Endothelial cell of umbilical vein (primary cell): Measurements from ENCODE around the gene GSDMA. TPM values are rescaled to one million over a fixed set of nuclear protein-coding genes. Genes with fewer than 3 reads are reported as not detected.

Experiments used
- BruUV-seq: library from RNA; stranded (reverse); fragments of 400-500 nt; replicated peaks from 2 replicates; lab custom pipeline; 2021; lab: Mats Ljungman, UMichigan
- CTCF ChIA-PET: fragments of 300-600, 350-600 bp; sonication (Branson Sonifier 250); formaldehyde crosslinking; loops from one replicate; lab custom pipeline; 2021; ENCODE audit warnings: antibody characterized with exemption, inconsistent platforms; lab: Charles Lee
- POLR2A ChIA-PET: fragments of 300-600, 350-600 bp; sonication (Branson Sonifier 250); formaldehyde crosslinking; loops from one replicate; lab custom pipeline; 2021; ENCODE audit warnings: antibody characterized with exemption, inconsistent platforms; lab: Charles Lee
- DNase-seq: peaks from one replicate; pipeline ENCODE4 v3.0.0-alpha.2; 2011; ENCODE audit warnings: low read depth, low spot score
- FAIRE-seq: peaks from 2 replicates; lab custom pipeline; 2011; peaks lifted over from hg19 to GRCh38; lab: Jason Lieb, UNC
- H2AFZ ChIP-seq: 2 replicates; pipeline ENCODE4 v1.6.0; 2012; ENCODE audit warnings: low read depth, low read length, control low read depth, inconsistent platforms
- H3K27ac ChIP-seq: 2 replicates; pipeline ENCODE4 v1.5.1; 2011; ENCODE audit warnings: low read depth, mild to moderate bottlenecking, control low read depth, low read length, moderate library complexity; ENCODE audit not compliant: insufficient read depth
- H3K27me3 ChIP-seq, 2 experiments: 2 replicates each; pipeline versions ENCODE4 v1.6.0 to v1.6.1; 2011; ENCODE audit warnings: low read length in 2 of 2, mixed read lengths in 1 of 2; ENCODE audit not compliant: control insufficient read depth in 2 of 2, insufficient read depth in 2 of 2
- H3K36me3 ChIP-seq, 2 experiments: 2 replicates in 1 of 2; 3 replicates in 1 of 2; pipeline ENCODE4 v1.5.1; 2011; ENCODE audit warnings: low read length in 2 of 2, mild to moderate bottlenecking in 1 of 2, moderate library complexity in 1 of 2; ENCODE audit not compliant: control insufficient read depth in 2 of 2, insufficient read depth in 2 of 2; ENCODE audit errors: extremely low read depth in 1 of 2
- H3K4me1 ChIP-seq: 3 replicates; pipeline ENCODE4 v1.5.1; 2011; ENCODE audit warnings: mild to moderate bottlenecking, low read length; ENCODE audit not compliant: control insufficient read depth, insufficient read depth; ENCODE audit errors: extremely low read depth
- H3K4me2 ChIP-seq: 2 replicates; pipeline ENCODE4 v1.6.1; 2011; ENCODE audit warnings: low read length, control low read depth, mixed read lengths; ENCODE audit not compliant: insufficient read depth
- H3K4me3 ChIP-seq, 3 experiments: fragments of 200-600 bp in 1 of 3; sonication (generic), shearing (Covaris generic) in 1 of 3; replicated peaks in 1 of 3; 2 replicates each; pipeline ENCODE4 v1.5.1; 2011 to 2016; ENCODE audit warnings: control low read depth in 3 of 3, low read length in 3 of 3, mild to moderate bottlenecking in 2 of 3, inconsistent platforms in 1 of 3, low read depth in 1 of 3, moderate library complexity in 1 of 3; ENCODE audit not compliant: insufficient read depth in 1 of 3
- H3K79me2 ChIP-seq: 2 replicates; pipeline ENCODE4 v1.6.0; 2012; ENCODE audit warnings: low read length, inconsistent platforms; ENCODE audit not compliant: control insufficient read depth, insufficient read depth
- H3K9ac ChIP-seq: replicated peaks from 2 replicates; pipeline ENCODE3; 2011; ENCODE audit warnings: low read length, control low read depth; ENCODE audit not compliant: insufficient read depth; ENCODE audit errors: extremely low read depth
- H3K9me1 ChIP-seq: replicated peaks from 3 replicates; pipeline ENCODE4 v1.6.0; 2011; ENCODE audit warnings: mild to moderate bottlenecking, low read length; ENCODE audit not compliant: control insufficient read depth, insufficient read depth; ENCODE audit errors: extremely low read depth
- H3K9me3 ChIP-seq: replicated peaks from 2 replicates; pipeline ENCODE4 v1.5.1; 2012; ENCODE audit warnings: low read length, inconsistent platforms; ENCODE audit not compliant: control insufficient read depth, insufficient read depth
- H4K20me1 ChIP-seq: replicated peaks from 2 replicates; pipeline ENCODE3; 2011; ENCODE audit warnings: mild to moderate bottlenecking, low read length; ENCODE audit not compliant: control insufficient read depth, insufficient read depth; ENCODE audit errors: extremely low read depth
- EZH2 ChIP-seq: IDR thresholded peaks from 2 replicates; pipeline ENCODE4 v1.6.1; 2012; ENCODE audit warnings: borderline replicate concordance, low read depth, mild to moderate bottlenecking, moderate library complexity, low read length, inconsistent platforms; ENCODE audit not compliant: severe bottlenecking
- FOS ChIP-seq: IDR thresholded peaks from 2 replicates; pipeline ENCODE4 v1.6.1; 2011; ENCODE audit warnings: mild to moderate bottlenecking, low read length, moderate library complexity, borderline replicate concordance; ENCODE audit not compliant: insufficient read depth
- GATA2 ChIP-seq: IDR thresholded peaks from 2 replicates; pipeline ENCODE4 v1.7.0; 2011; ENCODE audit warnings: low read depth, mild to moderate bottlenecking, moderate library complexity, mixed read lengths, low read length; ENCODE audit not compliant: insufficient read length, insufficient read depth
- JUN ChIP-seq: IDR thresholded peaks from 2 replicates; pipeline ENCODE4 v1.6.1; 2011; ENCODE audit warnings: borderline replicate concordance, low read depth; ENCODE audit not compliant: insufficient read length, insufficient read depth
- MYC ChIP-seq: IDR thresholded peaks from one replicate; pipeline ENCODE4 v1.6.1; 2011; ENCODE audit warnings: mild to moderate bottlenecking, low read depth, low read length
- POLR2A ChIP-seq: IDR thresholded peaks from 2 replicates; pipeline ENCODE4 v1.6.1; 2012; ENCODE audit warnings: low read depth, mild to moderate bottlenecking, control low read depth, low read length
- POLR2AphosphoS5 ChIP-seq: IDR thresholded peaks from 2 replicates; pipeline ENCODE4 v1.6.1; 2012; ENCODE audit warnings: low read depth, mild to moderate bottlenecking, control low read depth, low read length, moderate library complexity; ENCODE audit not compliant: insufficient read depth
- dilution Hi-C: fragments of 300-500 bp; cut with MboI; formaldehyde crosslinking; loops from one replicate; pipeline ENCODE4 v1.15.0; 2019; ENCODE audit warnings: low sequenced_read_pairs; ENCODE audit not compliant: extremely low pct_ligation_motif_present
- intact Hi-C: fragments of 100-400 bp; cut with micrococcal nuclease; formaldehyde crosslinking; loops from one replicate; pipeline ENCODE4 v1.10.0; 2022
- polyA plus RNA-seq, 4 experiments: library from polyadenylated mRNA; depleted of rRNA in 3 of 4; stranded (reverse) in 3 of 4; unstranded in 1 of 4; fragments of >200 nt; gene quantifications; 2 replicates each; pipeline versions ENCODE4 v1.2.1 to v1.2.3, GENCODE V29; 2011 to 2012; ENCODE audit warnings: missing spikeins in 1 of 4
- total RNA-seq: library from RNA; stranded (reverse); gene quantifications from 2 replicates; pipeline ENCODE4 v1.2.3, GENCODE V29; 2021
- TF ChIP-seq, protein P1 (sequence below): IDR thresholded peaks from 2 replicates; pipeline ENCODE4 v1.6.1; 2011; ENCODE audit not compliant: insufficient read depth, insufficient read length
- TF ChIP-seq, protein P2 (sequence below), 2 donors: IDR thresholded peaks; 1 replicate in 1 of 2; 2 replicates in 1 of 2; pipeline ENCODE4 v1.5.1; 2011; ENCODE audit warnings: low read length in 2 of 2, mild to moderate bottlenecking in 2 of 2, moderate library complexity in 2 of 2, control low read depth in 1 of 2, inconsistent platforms in 1 of 2, low read depth in 1 of 2; ENCODE audit not compliant: insufficient read depth in 1 of 2; ENCODE audit errors: extremely low read depth in 1 of 2

Gene GSDMA
- total and polyA plus RNA-seq, 2 donors (not counting 3 experiments of a cell fraction or from before 2014, with no cell fraction given): not detected

DNA sequence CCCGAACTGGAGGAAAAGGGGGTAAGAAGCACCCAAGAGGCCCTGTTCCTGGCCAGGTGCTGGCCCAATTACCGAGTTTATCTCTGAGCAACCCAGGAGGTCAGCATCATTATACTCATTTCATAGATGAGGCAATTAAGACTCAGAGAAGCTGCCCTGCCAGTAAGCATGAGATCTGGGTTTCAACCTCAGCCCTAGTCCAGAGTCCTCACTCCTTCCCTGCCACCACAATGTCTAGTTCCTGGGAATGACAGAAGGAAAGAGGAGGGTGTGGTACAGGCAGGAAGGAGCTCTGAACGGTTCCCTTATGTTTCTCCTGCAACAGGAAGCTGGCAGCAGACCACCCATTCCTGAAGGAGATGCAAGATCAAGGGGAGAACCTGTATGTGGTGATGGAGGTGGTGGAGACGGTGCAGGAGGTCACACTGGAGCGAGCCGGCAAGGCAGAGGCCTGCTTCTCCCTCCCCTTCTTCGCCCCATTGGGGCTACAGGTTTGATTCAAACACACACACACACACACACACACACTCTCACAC lies 7.4 kb downstream of the GSDMA start:
- H3K36me3 ChIP-seq: no peaks in the 10 kb centered on the region
- BruUV-seq: no TSS peak
- no peak overlapping the region for H2AFZ ChIP-seq
- H3K79me2 ChIP-seq: no peaks in the 10 kb centered on the region
- no peaks in the 10 kb centered on the region for H3K9me3 ChIP-seq
- no peak for DNase-seq
- peaks cover 13 to 27% of the 10 kb centered on the region in 2 experiments for H3K27me3 ChIP-seq
- no peak overlapping the region for H3K9ac ChIP-seq
- dilution Hi-C loops (no loop called here), intact Hi-C loops (no loop called here)
- H3K4me2 ChIP-seq: no peak overlapping the region
- TF ChIP-seq JUN: no peak
- TF ChIP-seq EZH2: no peak
- TF ChIP-seq, protein P1, sequence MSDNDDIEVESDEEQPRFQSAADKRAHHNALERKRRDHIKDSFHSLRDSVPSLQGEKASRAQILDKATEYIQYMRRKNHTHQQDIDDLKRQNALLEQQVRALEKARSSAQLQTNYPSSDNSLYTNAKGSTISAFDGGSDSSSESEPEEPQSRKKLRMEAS: no peak
- TF ChIP-seq MYC: no peak
- no peak for TF ChIP-seq FOS
- TF ChIP-seq, protein P2, sequence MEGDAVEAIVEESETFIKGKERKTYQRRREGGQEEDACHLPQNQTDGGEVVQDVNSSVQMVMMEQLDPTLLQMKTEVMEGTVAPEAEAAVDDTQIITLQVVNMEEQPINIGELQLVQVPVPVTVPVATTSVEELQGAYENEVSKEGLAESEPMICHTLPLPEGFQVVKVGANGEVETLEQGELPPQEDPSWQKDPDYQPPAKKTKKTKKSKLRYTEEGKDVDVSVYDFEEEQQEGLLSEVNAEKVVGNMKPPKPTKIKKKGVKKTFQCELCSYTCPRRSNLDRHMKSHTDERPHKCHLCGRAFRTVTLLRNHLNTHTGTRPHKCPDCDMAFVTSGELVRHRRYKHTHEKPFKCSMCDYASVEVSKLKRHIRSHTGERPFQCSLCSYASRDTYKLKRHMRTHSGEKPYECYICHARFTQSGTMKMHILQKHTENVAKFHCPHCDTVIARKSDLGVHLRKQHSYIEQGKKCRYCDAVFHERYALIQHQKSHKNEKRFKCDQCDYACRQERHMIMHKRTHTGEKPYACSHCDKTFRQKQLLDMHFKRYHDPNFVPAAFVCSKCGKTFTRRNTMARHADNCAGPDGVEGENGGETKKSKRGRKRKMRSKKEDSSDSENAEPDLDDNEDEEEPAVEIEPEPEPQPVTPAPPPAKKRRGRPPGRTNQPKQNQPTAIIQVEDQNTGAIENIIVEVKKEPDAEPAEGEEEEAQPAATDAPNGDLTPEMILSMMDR (IDR thresholded peaks at IDR 0.05; ENCODE audit: extremely low read depth in 1 of 2, insufficient read depth in 1 of 2, low read depth in 1 of 2, low read length in 2 of 2): no peak
- no peak for TF ChIP-seq POLR2A
- TF ChIP-seq POLR2AphosphoS5: no peak
- TF ChIP-seq GATA2: no peak
- CTCF ChIA-PET: interaction anchor here (6.5 kb wide), 1 partner anchor 12 kb away, joined by 35 read pairs; no protein-coding TSS in a partner anchor
- FAIRE-seq: no peak
- POLR2A ChIA-PET: no interaction called here
- H3K9me1 ChIP-seq: no peaks in the 10 kb centered on the region
- H3K4me1 ChIP-seq: no peaks in the 10 kb centered on the region
- H3K4me3 ChIP-seq: no peak overlapping the region
- no peaks in the 10 kb centered on the region for H4K20me1 ChIP-seq
- no peak overlapping the region for H3K27ac ChIP-seq
